ENCODE measurements around the gene TANK.

TANK gene

DNA sequence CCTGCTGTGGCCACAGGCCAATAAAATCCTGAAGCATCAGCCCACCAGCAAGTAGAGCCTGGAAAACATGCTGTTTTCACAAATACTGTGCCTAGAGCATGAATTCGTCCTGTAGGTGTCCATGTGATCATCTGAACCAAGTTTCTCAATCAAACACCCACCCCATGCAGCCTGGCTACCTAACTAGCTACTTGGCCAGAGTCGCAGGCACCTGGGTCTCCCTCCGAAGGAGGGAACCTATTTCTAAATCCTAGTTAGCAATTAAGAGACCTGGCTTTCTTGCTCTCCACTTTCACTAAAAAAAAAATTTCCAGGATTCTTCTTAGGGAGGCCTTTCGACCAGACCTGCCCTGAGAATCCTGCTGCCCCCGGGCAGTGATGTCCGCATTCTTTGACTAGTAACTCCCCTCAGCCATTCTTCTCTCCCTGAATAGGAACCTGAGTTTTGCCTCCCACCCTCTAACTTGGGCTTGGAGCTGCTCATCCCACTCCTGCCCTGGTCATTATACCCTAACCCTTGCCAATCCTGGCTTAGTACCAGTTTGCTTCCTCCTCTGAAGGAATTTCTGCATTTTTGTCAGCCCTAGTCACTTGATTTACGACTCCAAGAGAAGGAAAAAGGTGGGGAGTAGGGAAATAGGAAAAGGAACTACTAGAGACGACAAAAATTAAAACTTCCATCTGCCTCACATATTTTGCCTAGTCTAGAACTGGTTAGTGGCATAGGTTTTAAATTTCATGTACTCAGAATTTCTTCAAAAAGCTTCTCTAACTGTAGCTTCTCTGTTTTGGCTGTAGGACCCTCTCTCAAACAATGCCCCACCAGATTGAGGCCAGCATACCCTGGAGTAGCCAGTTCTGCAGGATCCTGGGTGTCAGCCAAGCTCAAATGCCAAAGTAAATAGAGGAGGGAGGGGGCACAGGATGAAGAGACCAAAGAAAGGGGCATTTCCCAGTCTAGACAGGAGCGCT lies 25.4 kb upstream of the TANK start:
- DNase-seq: no peak

DNA sequence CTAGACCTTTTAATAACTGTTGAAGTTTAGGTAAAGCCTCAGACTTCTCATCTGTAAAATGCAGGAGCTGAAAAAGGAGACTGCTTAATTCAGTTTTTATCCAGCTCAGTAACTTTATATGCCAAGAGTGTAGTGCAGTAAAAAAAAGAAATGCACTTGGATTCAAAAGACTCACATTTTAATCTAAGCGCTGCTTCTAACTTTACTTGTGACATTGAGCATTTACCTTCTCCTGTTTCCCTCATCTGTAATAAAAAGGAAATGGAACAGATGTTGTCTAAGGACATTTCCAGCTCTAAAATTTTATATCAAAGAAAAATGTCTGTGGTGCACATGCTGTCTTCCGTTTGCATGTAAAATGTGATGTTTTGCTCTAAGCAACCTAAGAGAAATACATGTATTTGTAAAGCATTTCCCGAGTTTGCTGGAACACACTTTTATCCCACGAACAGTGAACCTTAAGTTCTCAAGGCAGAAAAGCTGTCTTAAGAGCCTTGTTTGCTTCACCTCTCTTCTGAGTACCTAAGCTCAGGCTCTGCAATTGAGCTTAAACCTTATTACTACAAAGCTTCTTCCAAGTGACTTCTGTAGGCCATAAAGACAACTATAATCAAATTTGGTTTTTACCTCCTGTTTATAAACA lies 24.2 kb upstream of the TANK start:
- DNase-seq: no peak

DNA sequence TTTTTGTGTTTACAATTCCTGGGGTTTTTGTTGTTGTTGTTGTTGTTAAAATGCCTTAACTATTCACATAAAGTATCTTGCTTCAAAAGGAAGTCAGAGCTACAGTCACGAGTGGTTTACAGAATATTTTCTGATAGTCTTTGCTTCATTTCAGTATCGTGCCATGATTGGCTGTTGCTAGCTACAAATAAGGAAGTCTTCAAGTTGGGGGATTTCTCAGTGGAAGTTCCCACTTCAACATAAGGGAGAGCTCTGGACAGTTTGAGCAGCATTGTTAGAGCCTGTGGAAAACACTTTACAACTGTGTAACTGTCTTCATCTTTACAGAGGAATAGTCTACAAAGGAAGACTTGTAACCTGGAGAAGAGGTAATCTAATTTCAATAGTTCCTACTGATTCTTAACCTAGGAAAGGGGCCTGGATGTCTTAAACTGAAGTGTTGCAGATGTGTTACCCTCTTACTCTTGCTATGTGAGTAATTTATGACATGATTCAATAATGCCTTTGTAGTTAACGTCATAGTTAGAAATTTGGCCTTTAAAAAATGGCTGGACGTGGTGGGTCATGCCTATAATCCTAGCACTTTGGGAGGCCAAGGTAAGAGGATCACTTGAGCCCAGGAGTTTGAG lies 23.4 kb upstream of the TANK start:
- no peak for DNase-seq

DNA sequence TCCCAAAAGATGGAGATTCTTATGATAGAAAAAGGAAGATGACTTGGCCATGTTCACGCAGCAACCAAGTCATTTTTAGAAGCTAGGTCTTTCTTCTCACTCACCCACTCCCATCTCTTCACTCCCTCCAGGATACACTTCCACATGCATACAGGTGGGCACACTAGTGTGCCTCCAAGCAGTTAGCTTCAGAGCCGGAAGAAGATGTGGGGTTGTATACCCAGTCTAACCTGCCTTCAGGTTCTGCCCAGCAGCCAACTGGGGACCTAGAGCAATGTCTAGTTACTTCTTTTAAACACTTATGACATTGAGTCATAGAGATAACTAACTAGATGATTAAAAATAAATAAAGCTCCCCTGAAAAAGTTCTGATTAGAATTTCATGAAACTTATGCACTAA lies 21.8 kb upstream of the TANK start:
- DNase-seq: peak; percentile 13

DNA sequence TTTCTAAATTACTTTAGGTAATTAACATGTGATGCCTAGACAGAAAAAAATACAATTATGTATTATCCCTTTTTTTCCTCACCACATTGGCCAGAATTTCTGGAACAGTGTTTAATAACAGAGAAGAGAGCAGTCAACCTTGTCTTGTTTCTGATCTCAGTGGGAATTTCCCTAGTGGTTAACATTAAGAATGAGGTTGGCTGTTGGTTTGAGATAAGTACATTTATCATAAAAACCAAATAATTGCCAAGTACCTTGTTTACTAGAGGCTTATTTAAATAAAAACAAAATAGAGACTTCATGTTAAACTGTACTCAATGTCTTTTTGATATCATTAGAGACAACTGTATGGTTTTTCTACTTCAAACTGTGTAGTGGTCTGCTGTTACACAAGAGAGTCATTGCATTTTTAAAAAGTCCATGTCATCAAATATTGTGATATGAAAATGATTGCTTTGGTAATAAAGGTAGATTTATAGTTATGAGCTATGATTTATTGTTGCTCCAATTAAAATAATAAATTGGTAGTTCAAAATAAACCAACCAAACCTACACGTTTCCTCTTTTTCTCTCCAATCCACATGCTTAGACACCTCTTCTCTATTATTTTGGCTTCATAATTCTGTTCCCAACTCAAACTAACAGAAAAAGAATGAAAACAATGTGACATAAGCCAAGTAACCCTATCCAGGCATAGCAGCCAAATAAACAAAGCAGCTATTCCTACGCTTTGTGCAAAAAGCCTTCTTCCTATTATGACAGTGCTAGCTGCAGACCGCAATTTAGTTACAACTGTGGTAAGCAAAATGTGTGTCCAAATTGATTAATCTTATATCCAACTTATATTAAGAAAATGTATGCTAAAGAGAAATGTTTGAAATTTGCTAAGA lies 20.9 kb upstream of the TANK start:
- no peak for DNase-seq

DNA sequence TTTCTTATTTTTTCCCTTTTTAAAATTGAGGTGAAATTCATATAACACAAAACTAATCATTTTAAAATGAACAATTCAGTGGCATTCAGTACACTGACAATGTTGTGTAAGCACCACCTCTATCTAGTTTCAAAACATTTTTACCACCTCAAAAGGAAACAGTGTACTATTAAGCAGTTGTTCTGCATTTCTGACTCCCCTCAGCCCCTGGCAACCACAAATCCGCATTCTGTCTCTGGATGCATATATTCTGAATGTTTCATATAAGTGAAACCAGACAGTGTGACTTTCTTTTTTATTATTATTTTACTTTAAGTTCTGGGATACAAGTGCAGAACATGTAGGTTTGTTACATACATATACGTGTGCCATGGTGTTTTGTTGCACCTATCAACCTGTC lies 19.2 kb upstream of the TANK start:
- DNase-seq: peak; percentile 27

DNA sequence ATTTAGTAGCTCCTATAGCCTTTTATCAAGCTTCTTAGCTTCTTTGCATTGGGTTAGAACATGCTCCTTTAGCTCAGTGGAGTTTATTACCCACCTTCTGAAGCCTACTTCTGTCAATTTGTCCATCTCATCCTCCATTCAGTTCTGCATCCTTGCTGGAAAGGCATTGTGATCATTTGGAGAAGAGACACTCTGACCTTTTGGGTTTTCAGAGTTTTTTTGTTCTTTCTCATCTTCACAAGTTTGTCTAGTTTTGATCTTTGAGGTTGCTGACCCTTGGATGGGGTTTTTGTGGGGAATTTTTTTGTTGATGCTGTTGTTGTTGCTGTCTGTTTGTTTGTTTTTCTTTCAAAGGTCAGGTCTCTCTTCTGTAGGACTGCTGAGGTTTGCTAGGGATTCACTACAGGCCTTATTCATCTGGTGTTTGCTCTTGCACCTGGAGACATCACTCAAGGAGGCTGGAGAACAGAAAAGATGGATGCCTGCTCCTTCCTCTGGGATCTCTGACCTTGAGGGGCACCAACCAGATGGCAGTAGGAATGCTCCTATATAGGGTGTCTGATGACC lies 13.9 kb upstream of the TANK start:
- no peak for DNase-seq

DNA sequence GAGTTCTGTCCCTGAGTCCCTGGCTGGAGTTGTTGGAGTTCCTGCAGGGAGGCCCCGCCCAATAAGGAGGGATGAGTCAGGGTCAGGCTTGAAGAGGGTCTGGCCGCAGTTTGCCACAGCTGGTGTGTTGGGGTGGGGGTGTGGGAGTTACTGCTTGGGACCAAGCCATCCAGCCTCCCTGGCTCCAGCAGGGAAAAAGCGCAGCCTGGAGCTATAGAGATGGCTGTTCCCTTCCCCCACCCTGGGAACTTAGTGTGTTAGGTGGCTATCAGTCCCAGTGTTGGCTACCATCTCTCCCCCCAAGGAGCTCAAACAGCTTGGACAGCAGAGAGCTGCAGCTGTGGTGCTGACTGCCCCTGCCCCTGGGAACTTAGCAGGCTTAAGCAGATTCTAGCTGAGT lies 13.2 kb upstream of the TANK start:
- DNase-seq: no peak

DNA sequence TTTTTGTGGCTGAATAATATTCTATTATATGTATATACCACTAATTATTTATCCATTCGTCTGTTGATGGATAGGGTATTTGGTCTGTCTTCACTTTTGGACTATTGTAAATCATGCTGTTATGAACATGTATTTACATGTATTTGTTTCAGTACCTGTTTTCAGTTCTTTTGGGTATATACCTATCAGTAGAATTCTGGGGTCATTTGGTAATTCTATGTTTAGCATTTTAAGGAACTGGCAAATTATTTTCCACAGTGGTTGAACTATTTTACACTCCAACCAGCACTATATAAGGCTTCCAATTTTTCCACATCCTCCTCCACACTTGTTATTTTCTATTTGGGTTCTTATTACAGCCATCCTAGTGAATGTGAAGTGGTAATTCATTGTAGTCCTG lies 12.4 kb upstream of the TANK start:
- DNase-seq: no peak

DNA sequence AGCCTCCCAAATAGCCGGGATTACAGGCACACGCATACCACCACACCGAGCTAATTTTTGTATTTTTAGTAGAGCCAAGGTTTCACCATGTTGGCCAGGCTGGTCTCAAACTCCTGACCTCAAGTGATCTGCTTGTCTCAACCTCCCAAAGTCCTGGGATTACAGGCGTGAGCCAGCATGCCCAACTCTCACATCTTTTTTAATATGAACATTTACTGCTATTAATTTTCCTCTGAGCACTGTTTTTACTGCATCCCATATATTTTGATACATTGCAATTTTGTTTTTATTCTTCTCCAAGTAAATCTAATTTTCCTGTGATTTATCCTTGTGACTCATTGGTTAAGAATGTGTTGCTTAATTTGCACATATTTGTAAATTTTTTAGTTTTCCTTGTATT lies 9.5 kb upstream of the TANK start:
- no peak for DNase-seq

DNA sequence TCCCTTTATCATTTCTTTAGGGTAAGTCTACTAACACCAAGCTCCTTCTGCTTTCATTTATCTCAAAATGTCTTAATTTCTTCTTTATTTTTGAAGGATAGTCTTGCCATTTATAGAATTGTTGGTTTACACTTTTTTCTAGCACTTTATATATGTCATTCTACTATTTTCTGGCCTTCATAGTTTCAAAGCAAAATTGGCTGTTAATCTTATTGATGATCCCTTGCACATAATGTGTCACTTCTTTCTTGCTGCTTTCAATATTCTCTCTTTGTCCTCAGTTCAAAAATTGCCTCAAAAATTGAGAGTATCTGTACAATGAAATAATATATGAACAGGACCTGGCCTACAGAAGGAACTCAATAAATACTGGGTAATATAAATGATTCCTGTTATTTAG lies 7.9 kb upstream of the TANK start:
- no peak for DNase-seq

DNA sequence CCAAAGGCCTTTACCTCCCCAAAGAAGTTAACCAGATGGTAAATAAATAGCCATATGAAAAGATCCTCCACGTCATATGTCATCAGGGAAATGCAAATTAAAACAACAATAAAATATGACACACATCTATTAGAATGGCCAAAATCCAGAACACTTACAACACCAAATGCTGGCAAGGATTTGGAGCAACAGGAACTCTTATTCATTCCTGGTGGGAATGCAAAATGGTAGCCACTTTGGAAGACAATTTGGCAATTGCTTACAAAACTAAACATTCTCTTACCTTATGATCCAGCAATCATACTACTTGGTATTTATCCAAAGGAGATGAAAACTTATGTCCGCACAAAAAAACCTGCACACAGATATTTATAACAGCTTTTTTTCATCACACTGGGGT lies 1.3 kb upstream of the TANK start:
- no peak for DNase-seq

DNA sequence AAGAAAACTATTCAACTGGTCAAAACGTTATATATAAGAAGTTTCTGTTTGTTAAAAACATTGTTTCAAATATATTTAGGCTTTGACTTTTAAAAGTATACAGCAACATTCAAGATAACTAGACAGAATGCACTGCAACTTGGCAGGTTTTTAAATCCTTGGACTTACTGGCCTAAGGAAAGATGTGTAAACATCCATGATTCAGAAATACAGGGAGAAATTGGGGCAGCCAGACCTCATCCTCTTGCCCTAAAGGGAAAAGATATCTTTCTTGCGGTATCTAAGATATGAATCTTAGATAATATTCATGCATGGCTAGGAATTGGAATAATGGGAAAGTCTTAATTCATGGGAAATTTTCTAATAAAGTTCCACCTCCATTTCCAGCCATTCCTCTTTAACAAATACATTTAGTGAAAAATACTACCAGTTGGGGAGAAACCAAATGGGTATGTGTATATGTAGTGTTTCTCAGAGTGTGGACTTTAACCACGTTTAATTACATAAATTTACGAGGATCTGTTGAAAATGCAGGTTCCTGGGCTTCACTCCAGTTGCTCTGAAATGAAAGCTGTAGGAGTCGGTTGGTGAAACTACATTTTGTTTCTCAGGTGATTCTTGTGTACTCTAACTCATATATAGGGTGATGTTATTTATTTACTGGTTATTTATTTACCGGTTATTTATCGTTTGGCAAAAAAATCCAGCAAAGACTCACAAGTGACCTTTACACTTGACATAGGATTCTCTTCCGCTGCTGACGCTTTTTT lies 587 bp upstream of the TANK start:
- no peak for DNase-seq

DNA sequence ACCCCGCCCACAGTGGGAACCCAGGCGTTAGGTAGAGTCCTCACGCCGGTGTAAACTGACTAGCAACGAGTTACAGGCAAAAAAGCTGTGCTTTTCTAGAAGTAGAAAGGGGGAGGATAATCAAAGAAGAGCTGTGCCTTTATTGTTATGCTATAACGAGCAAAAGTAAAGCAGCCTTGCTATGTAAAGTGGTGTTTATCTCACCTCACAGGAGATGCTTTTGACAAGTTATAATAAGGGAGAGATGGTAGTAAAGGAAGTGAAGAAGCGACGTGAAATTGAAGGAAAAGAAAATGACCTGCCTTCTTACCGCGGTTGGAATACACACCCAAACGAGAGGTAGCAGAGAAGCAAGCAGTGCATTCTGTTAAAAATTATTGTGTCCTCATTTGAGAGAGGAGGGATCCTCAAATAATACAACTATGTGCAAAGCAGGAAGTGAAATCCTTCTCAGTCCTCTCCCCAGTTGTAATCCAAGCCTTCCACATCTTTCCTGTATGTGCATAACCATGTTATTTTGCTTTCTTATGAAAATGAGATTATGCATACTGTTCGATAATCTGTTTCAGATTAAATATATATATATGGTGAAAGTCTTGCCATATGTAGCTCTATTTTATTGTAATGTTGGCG lies 962 bp downstream of the TANK start:
- peak; percentile 57 for DNase-seq

DNA sequence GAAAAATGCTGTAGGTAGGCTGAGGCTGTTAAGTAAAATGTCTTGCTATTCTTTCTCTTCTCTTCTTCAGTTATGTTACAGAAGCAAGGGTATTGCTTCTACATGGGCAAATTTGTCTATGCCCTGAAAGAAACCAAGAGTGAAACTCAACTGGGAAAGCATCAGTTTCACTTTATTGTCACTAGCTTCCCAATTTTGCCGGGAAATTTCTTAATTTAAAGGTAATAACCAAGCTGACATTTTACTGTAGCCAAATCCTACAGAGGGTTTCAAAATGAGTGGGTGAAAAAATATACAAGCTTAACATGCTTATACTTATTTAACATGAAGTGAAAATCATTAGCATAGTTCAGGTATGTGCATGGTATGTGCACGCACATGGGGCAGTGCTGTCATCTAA lies 3.2 kb downstream of the TANK start:
- no peak for DNase-seq

DNA sequence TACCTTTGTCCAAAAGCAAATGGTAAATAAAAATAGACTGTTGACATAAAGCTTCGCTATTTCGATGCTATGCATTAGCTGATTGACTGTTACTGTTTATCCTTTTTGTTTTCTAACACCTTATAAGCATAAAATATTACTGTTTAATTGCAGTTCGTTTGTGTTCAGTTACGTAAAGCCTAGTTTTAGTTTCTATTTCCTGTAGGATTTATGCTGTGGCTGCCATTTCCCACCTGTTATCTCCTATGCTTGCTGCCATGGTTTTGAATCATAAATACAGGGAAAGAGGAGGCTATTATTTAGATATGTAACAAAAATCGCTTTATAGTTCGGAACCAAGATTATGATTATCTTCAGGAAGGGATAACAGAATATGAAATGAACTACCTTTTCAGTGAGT lies 3.9 kb downstream of the TANK start:
- no peak for DNase-seq

DNA sequence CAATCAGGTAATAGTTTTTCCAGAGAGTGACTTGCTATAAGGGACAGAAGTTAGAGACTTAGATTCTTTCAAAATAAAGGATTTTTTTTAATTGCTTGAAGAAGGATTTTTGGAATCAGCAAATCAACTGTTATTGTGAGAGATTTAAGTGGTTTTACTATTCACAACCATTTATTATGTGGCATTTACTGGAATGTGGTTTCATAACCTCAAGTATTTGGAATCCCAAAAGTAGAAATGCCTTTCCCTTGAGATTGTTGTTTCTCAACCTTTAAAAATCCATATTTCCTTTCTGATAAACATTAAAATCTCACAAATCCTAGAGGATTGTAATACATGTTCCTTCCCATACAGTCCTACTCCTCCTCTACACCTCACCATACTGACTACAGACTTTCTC lies 5.0 kb downstream of the TANK start:
- DNase-seq: no peak

DNA sequence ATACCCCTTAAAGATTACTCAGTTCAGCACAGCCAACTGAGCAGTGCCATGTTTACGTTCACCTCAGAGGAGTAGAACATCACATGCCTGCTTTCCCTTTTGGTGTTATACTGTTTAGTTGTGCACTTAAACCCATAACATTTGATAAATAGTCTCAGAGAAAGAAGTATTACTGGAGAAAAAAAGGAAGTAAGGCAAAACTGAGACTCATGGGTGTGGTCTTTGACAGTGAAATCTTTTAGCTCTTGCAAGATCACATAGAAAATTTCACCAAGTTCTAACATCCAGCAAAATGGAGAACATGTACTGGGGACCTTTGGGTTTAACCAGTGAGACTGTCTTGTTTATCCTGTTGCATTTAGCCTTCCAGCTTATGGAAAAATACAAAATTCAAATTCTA lies 5.6 kb downstream of the TANK start:
- DNase-seq: no peak

DNA sequence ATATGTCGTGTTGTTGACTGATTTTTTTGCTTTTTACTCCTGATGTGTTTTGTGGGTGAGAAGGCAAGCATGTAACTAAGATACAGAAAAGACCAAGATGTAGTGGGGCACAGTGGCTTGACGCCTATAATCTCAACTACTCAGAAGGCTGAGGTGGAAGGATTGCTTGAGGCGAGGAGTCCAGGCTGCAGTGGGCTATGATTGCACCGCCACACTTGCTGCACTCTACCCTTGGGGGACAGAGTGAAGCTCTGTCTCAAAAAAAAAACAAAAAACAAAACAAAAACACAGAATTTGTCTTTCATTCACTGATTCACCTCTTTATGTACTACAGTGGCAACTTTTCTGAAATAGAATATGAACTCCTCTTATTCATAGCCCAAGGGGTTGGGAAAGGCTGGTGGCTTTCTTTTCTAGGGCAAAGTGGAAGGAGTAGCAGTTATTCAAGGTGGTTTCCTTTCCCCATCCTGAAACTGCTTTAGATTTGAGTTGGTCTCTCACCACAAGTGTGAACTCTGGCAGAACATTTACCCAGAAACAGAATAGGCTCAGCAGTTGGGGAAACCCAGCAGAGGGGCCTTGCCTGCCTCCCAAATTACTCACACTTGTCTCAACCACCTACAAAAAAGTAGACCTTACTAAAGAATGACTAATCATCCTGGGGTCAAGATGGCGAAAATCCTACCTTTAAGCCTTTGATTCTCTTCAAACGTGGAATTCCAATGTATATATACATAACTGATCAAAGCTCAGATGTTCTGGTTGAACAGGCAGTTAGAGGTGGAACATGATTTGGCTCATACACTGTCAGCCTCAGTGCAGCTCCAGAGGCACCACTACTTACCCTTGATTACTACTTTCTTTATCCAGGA lies 6.5 kb downstream of the TANK start:
- peak; percentile 73 for DNase-seq

DNA sequence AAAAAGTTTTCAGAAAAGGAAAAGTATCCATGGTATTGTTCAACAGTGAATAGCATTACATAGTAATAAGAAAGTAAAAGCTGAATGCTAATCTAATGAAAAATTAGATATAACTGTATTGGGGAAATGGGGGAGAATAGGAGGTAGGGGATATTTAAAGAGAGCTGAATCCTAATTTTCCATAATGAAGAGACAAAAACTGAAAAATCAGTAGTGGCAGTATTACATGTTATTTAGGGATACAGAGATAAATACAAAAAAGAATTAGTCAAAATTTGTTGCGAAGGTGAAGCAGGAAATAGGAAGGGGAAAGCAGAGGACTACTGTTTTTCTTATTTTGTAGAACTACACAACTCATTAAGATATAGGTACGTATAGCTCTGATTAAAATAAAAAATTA lies 9.1 kb downstream of the TANK start:
- DNase-seq: no peak
